GM19099 (cell line): ENCODE measurements around the gene CMIP.

Source experiments
- POLR2A ChIP-seq: IDR thresholded peaks from 3 replicates; pipeline ENCODE4 v1.6.1; 2011; ENCODE audit warnings: low read depth; ENCODE audit not compliant: insufficient read length; ENCODE audit errors: extremely low read depth

Gene CMIP

DNA sequence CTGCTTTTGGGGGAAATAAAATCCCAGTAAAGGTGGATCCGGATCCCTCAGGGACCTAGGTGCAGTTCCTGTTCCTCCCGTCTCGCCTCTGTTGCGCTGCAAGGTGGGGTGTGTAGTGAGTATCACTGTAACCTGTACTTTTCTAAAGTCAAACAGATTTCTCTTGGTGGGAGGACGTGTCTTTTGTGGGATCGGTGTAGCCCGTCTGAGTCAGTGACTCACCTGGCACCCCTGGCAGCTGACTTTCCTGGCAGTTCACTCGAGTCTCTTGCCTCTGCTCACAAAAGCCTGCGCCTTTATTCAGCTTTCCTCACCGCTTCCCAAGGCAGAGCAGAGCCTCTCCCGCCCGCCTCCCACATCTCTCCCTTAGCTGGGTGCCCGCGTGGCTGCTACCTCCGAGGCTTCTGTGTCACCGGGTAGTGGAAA lies 85.7 kb downstream of the CMIP start:
- TF ChIP-seq POLR2A, result no peak

DNA sequence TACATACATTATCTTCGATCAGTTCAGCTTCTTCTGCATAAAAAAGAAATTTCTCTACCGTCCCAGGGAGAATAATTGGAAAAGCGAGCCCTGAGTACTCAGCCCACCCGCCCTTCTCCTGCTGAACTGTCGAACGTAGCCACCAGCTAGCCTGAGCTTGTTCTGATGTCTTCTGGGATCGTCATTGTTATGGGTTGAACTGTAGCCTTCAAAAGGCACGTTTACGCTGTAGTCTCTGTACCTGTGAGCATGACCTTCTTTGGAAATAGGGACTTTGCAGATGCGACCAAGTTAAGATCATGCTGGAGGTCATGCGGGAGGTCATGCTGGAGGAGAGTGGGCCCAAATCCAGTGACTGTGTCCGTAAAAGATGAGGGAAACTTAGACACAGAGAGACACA lies 86.2 kb downstream of the CMIP start:
- TF ChIP-seq POLR2A, result no peak

DNA sequence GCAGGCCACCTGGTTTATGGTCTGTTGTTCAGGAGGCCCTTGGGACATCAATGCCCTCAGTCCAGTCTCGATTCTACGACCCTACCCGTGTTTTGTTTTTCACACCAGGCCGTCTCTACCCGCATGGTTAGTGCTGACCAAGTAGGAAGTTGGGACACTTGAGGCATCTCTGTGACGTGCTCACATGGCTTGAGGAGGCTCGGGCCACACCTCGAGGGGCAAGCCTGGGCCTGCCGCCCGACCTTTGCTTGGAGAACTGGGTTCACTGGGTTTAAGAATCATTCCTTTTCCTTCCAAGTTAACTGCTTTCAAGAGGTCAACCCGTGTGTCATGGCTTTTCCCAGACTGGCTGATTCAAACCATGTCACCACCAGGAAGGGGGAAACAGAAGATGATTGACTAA lies 86.8 kb downstream of the CMIP start:
- TF ChIP-seq POLR2A, result no peak

DNA sequence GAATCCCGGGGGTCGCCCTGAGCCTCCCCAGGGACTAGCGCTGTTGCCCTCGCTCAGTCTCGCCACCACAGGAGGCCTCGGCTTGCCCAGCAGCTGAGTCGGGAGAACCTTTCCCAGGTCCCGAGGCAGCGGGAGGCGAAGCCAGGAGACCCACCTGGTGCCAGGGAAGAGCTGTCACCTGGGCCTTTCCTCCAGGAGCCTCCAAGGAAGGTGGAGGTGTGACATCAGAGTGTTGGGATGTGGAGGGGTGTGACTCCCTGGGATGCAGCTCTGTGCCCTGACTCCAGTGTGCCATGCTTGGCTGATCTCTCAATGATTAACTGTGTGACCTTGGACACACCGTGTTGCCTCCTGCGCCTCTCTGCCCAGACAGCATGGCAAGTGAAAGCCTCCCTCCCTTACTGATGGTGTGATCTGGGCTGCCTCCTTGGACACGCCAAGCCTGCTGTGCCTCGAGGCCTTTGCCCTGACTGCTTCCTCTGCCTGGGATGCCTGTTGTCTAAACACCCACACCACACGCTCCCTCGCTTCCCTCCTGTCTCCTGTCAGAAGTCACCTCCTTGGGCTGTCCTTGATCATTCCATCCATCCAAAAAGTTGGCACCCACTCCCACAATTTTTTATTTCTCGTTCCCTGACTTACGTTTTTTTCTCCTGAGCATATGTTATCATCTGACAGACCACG lies 88.0 kb downstream of the CMIP start:
- no peak for TF ChIP-seq POLR2A

DNA sequence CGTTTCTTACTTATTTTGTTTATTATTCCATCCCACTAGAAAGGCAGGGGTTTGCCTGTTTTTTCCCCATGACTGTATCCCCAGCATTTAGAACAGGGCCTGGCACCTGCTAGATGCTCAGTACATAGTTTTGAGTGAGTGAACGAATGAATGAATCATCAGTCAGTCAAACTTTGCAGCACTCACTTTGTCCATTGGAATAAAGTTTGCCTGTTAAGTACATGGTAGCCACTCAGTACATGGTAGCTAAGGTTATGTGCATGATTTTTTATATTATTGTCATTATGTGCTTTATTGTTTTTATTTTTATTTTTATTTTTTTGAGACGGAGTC lies 88.5 kb downstream of the CMIP start:
- no peak for TF ChIP-seq POLR2A

DNA sequence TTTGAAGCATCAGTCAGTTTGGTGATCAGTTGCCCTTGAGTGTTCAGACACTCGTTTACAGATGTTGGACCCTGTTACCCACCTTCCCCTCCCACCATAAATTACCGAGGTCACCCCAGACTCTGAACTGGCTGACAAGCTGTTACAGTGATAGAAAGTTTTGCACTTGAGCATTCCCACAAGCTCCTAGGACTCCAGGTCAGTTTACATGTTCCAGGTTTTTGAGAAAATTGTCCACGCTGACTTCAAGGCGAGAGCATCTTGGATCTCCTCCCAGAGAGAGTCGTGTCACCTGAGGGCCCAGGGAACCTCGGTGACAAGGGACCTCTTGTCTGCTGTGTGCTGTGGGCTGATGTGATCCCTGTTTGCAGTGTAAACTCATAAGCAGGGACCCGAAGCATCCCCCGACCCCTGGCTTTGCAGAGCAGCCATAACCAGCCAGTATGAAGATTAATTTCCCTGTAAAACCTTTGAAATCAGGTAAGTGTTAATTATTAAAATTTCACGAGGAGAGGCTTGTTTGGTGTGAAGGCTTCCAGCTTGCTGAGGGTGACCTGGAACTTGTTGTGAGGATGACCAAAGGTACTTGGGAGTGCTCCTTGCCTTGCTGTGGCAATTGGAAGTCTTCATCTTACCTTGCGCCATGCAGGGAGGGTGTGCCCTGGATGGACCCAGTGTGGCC lies 91.2 kb downstream of the CMIP start:
- TF ChIP-seq POLR2A, result no peak

GRCh38 chr16:81536648-81537047 lies 92.0 kb downstream of the CMIP start:
- TF ChIP-seq POLR2A, result no peak

DNA sequence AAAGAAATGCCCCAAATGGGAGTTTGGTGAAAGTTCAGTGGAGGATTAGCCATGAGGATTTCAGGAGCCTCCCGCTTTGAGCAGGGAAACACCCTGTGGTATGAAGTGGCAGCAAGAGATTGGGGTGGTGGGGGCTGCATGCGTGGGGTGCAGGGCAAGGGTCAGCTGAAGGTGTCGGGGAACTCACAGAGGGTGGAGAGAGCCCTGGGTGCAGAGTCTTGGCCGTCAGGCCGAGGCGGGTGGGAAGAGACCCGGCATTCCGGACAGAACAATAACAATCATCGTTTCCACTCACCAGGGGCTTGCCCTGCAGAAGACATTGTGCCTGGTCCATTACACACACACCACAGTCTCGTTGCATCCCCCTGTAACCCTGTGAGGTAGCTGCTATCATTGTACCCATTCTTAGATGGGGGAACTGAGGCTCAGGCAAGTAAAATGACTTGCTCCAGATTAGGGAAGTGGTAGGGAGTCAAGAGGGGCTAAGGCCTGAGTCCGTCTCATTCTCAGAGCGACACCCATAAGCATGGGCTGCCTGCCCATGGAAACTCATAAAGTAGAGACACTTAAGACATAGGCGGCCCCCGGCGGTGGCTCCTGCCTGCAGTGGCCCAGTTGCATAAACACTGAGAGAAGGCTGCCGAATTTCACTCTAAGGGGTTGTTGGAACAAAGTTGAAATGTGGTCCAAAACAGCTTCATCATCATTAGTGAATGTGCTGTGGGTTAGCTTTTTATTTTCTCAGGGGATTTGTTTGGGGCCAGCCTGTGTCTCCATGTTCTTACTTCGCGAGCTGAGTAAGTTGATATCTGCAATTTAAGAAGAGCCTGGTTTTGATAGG lies 93.3 kb downstream of the CMIP start:
- no peak for TF ChIP-seq POLR2A

DNA sequence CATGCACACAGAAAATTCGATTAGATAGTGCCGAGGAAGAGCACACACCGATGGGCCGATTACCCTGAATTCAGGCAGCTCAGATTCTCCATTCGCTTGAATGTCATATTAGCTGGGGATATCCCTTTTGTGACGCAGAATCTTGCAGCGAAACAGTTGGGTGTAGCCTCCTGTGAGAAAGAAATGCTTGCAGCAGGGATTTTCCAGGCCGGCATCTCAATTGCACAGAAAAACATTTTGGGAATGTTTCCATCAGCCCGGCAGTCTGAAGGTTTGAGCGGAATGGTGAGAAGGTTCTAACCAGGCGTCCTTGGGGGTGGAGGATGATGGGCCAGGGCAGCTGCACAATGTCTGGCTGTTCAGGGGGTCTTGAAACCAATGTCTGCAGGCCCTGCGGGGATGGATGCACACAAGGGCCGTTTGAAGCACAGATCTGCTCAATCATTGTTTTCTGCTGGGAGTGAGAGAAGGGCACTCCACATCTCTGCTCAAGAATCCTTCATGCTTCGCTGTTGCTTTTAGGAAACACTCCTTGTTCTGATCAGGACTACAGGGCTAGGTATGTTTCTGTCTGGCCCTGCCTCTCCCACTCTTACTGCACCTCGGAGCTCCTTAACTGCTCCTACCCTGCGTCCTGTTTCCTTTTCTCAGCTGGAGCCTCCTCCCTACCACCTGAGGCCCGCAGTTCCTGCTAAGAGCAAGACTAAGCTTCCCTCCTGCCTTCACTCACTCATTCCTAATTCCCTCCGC lies 94.6 kb downstream of the CMIP start:
- TF ChIP-seq POLR2A, result no peak

DNA sequence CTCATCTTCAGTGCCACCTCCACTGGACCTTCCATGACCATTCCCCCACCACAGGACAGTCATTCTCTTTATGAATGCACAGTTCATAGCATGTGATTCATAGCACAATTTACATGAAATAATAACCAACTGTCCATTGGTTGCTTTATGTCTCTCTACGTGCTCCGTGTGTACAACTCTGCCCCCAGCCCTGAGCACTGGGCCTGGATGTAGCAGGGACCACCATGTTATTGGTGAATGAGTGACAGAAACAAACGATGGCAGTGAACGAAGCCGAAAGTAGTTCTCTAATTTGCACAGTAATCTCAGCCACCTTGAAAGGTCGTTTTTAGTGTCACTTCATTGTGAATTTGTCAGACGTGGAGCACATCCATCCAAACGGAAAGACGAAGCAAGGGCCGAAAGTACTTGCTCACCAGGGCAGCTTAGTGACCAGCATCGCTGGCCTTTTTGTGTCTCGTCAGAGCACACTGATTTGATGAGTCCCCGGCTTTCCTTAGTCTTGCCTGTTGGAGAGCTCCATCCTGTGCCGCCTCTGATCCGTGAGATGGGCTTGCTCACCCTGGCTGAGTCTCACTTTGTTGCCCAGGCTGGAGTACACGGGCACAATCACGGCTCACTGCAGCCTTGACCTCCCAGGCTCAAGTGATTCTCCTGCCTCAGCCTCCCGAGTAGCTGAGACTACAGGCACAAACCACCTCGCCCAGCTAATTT lies 95.3 kb downstream of the CMIP start:
- TF ChIP-seq POLR2A, result no peak

- TF ChIP-seq POLR2A, result no peak
Observed at GRCh38 chr16:81541314-81541713, 96.7 kb downstream of the CMIP start.

DNA sequence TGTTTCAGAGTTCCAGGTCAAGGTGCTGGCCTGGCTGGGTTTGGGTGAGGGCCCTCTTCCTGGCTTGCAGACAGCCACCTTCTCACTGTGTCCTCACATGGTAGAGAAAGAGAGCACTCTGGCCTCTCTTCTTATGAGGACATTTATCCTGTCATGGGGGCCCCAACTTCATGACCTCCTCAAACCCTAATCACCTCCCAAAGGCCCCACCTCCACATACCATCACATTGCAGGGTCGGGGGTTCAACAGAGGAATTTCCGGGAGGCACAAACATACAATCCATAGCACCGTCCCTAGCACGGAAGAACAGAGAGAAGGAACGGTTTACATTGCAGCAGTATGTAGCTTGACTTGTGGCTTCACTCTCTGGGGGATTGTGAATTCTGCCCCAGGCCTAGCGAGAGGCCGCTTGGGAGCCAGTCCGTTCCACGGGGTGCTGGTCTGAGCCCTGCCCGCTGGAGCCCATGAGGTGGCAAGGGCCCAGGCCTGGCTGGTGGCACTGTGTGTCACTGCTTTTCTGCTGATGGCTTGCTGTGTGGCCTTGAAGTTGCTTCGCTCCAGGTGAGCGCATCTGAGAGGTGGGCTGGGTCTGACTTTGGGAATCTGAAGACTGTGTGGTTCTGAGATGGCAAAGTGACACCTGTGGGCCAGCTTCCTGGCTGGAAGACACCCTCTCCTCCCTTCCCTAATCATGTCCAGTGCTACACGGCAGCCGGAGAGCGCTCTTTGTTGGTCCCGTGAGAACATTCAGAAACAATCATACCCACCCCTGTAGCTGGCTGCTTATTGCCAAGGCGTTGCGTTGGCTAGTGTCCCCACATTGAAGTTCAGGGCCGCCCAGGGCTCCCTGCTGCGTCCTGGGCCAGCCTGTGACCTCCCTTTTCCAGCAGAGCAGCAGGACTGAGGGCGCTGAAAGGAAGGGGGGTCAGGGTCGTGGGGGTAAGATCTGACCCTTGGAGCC lies 98.3 kb downstream of the CMIP start:
- no peak for TF ChIP-seq POLR2A

DNA sequence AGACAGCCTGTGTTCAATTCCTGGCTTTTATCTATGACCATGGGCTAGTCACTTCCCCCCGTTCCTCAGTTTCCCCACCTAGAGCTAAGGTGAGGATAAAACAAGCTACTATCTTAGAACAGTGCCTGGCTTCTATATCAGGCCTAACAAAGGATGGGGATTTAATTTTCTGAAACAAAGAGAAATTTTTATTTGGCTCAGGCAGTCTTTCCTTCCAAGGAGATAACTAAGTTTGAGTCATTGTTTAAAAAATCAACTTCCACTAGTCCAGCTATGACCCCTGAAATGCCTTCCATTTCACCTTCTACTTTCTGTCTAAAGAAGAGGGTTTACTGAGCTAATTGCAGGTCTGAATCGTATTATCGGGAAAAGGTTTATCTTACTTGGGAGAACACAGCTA lies 99.0 kb downstream of the CMIP start:
- no peak for TF ChIP-seq POLR2A
